ENCODE measurements around the gene TBX5.
"Not testable (repeated sequence)": the region's sequence is repeated elsewhere in the genome, so short reads cannot be mapped to it uniquely, and the experiment has no call there.

Gene TBX5

DNA sequence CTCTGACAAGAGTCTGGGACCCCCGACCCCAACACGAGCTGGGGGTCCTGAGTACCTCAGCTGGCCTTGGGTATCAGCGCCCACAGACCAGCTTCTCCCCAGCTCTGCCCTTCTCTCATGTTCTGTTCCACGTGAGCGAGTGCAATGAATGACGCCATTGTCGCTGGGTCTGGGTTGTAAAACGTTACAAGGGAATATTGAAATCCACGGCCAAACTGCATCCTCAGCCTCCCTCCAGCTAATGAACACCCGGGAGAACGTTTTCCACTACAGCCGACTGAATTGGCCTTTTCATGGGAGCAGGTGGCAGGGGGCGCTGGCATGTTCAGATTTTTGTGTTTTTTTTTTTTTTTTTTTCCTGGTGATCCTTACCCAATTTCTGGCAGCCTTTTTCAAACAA is 34.7 kb downstream of the TBX5 start:
- Histone ChIP-seq H3K9me3 (ENCODE audit: control insufficient read depth, insufficient read depth, low read length) (no peaks in the 10 kb centered on the region), H3K27ac (ENCODE audit: low read length) (no peak overlapping the region), H3K4me3 (ENCODE audit: low read length) (no peak overlapping the region), H3K27me3 (ENCODE audit: control insufficient read depth, insufficient read depth, low read length) (no peaks in the 10 kb centered on the region), H3K4me1 (ENCODE audit: control insufficient read depth, insufficient read depth, low read length) (no peaks in the 10 kb centered on the region), H3K36me3 (ENCODE audit: control insufficient read depth, insufficient read depth, low read length) (no peaks in the 10 kb centered on the region)
- no peak for DNase-seq (ENCODE audit: low read depth, low spot score)
- no CpG with 5 or more reads among the region's 13 CpGs for WGBS (ENCODE audit: insufficient coverage, insufficient read length)

DNA sequence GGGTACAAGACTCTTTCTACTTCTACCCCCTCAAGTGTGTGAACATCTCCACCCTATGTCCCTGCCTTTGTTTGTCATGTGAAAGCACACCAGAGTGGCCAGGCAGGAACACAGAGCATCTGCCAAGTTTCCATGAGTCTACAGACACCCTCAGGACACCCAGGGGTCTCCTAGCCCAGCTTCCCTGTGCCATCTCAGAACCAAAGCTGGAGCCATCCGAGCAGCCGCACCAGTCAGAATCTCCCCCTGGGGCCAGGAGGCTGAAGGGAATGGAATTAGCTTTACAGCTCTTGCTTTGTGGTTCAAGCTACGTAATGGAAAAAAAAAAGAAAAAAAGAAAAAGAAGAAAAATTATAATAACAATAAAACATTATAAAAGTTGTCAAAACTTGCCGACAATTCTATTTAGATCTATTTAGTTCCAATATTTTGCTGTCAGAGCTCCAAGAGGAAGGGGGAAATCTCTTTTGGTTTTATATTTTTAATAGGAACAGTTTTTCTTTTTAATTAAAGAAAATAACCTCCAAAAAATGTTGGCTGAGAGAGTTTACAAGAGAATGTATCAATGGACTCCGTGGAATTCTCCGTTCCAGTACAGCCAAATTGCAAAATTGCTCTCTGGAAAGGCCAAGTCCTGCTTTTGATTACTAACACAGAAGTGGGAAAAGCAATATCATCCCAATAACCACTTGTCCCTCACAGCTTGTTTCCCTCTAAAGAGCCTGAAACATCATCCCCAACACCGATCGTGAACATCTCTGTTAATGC is 37.1 kb downstream of the TBX5 start:
- DNase-seq (ENCODE audit: low read depth, low spot score): no peak
- no peaks in the 10 kb centered on the region for H3K36me3 ChIP-seq (ENCODE audit: control insufficient read depth, insufficient read depth, low read length)
- H3K27me3 ChIP-seq (ENCODE audit: control insufficient read depth, insufficient read depth, low read length): no peaks in the 10 kb centered on the region
- no CpG with 5 or more reads among the region's 8 CpGs for WGBS (ENCODE audit: insufficient coverage, insufficient read length)
- H3K4me3 ChIP-seq (ENCODE audit: low read length): no peak overlapping the region
- H3K27ac ChIP-seq (ENCODE audit: low read length): no peak overlapping the region
- H3K4me1 ChIP-seq (ENCODE audit: control insufficient read depth, insufficient read depth, low read length): no peaks in the 10 kb centered on the region
- H3K9me3 ChIP-seq (ENCODE audit: control insufficient read depth, insufficient read depth, low read length): no peaks in the 10 kb centered on the region

DNA sequence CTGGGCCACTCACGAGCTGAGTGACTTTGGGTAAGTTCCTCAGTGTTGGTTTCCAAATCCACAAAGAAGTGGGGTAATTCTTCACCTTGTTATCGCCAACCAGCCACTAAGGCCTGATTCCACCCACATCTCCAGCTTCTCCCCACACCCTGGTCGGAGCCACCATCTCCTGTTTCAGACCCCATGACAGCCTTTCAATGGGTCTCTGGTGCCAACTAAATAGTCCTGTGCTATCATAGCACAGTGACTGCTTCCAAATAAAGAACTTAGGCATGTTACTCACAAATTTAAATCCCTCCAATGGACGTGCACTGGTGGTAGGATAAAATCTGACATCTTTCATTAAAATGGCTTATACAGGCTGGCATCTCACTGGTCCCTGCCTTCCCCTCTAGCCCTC is 44.0 kb downstream of the TBX5 start:
- no peak overlapping the region for H3K4me3 ChIP-seq (ENCODE audit: low read length)
- no peaks in the 10 kb centered on the region for H3K36me3 ChIP-seq (ENCODE audit: control insufficient read depth, insufficient read depth, low read length)
- H3K27ac ChIP-seq (ENCODE audit: low read length): no peak overlapping the region
- no peak for DNase-seq (ENCODE audit: low read depth, low spot score)
- no peaks in the 10 kb centered on the region for H3K27me3 ChIP-seq (ENCODE audit: control insufficient read depth, insufficient read depth, low read length)
- H3K4me1 ChIP-seq (ENCODE audit: control insufficient read depth, insufficient read depth, low read length): no peaks in the 10 kb centered on the region
- H3K9me3 ChIP-seq (ENCODE audit: control insufficient read depth, insufficient read depth, low read length): no peaks in the 10 kb centered on the region
- WGBS (ENCODE audit: insufficient coverage, insufficient read length): no CpG with 5 or more reads among the region's 4 CpGs

- no peaks in the 10 kb centered on the region for H3K4me1 ChIP-seq (ENCODE audit: control insufficient read depth, insufficient read depth, low read length)
- H3K9me3 ChIP-seq (ENCODE audit: control insufficient read depth, insufficient read depth, low read length): no peaks in the 10 kb centered on the region
- WGBS (ENCODE audit: insufficient coverage, insufficient read length): no CpG with 5 or more reads among the region's 5 CpGs
- no peak overlapping the region for H3K27ac ChIP-seq (ENCODE audit: low read length)
- DNase-seq (ENCODE audit: low read depth, low spot score): no peak
- H3K27me3 ChIP-seq (ENCODE audit: control insufficient read depth, insufficient read depth, low read length): no peaks in the 10 kb centered on the region
- H3K36me3 ChIP-seq (ENCODE audit: control insufficient read depth, insufficient read depth, low read length): no peaks in the 10 kb centered on the region
- no peak overlapping the region for H3K4me3 ChIP-seq (ENCODE audit: low read length)
Measured at GRCh38 chr12:114361545-114361944, 44.4 kb downstream of the TBX5 start.

- no peaks in the 10 kb centered on the region for H3K9me3 ChIP-seq (ENCODE audit: control insufficient read depth, insufficient read depth, low read length)
- H3K4me1 ChIP-seq (ENCODE audit: control insufficient read depth, insufficient read depth, low read length): no peaks in the 10 kb centered on the region
- H3K36me3 ChIP-seq (ENCODE audit: control insufficient read depth, insufficient read depth, low read length): no peaks in the 10 kb centered on the region
- DNase-seq (ENCODE audit: low read depth, low spot score): no peak
- no peaks in the 10 kb centered on the region for H3K27me3 ChIP-seq (ENCODE audit: control insufficient read depth, insufficient read depth, low read length)
- no peak overlapping the region for H3K27ac ChIP-seq (ENCODE audit: low read length)
- no peak overlapping the region for H3K4me3 ChIP-seq (ENCODE audit: low read length)
Measured at GRCh38 chr12:114360485-114360884, 45.5 kb downstream of the TBX5 start.

GRCh38 chr12:114355389-114356088 is 50.4 kb downstream of the TBX5 start:
- Histone ChIP-seq H3K9me3 (ENCODE audit: control insufficient read depth, insufficient read depth, low read length) (no peaks in the 10 kb centered on the region), H3K27me3 (ENCODE audit: control insufficient read depth, insufficient read depth, low read length) (no peaks in the 10 kb centered on the region), H3K4me1 (ENCODE audit: control insufficient read depth, insufficient read depth, low read length) (no peaks in the 10 kb centered on the region), H3K4me3 (ENCODE audit: low read length) (no peak overlapping the region), H3K27ac (ENCODE audit: low read length) (no peak overlapping the region), H3K36me3 (ENCODE audit: control insufficient read depth, insufficient read depth, low read length) (no peaks in the 10 kb centered on the region)
- peak; percentile 20 for DNase-seq (ENCODE audit: low read depth, low spot score)
- WGBS (ENCODE audit: insufficient coverage, insufficient read length): no CpG with 5 or more reads among the region's 16 CpGs

- WGBS (ENCODE audit: insufficient coverage, insufficient read length): no CpG with 5 or more reads among the region's 7 CpGs
Measured at GRCh38 chr12:114349239-114349638, 56.7 kb downstream of the TBX5 start.

DNA sequence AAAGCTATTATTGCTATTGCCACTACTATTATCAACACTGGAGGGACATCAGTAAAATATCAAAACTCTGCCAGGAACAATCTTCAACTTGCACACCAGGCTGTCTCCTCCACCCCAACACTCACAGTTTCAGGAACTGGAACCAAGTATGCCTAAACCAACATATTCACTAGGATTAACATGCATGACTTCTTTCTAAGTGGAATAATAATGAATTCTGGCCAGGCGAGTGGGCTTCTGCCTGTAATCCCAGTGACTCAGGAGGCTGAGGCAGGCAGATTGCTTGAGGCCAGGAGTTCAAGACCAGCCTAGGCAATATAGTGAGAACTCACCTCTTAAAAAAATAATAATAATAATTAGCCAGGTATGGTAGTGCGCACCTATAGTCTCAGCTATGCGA is 58.1 kb downstream of the TBX5 start:
- Histone ChIP-seq H3K9me3 (ENCODE audit: control insufficient read depth, insufficient read depth, low read length) (no peaks in the 10 kb centered on the region), H3K27me3 (ENCODE audit: control insufficient read depth, insufficient read depth, low read length) (no peaks in the 10 kb centered on the region), H3K36me3 (ENCODE audit: control insufficient read depth, insufficient read depth, low read length) (no peaks in the 10 kb centered on the region), H3K4me1 (ENCODE audit: control insufficient read depth, insufficient read depth, low read length) (no peaks in the 10 kb centered on the region), H3K4me3 (ENCODE audit: low read length) (no peak overlapping the region), H3K27ac (ENCODE audit: low read length) (no peak overlapping the region)
- DNase-seq (ENCODE audit: low read depth, low spot score): no peak
- no CpG with 5 or more reads among the region's 3 CpGs for WGBS (ENCODE audit: insufficient coverage, insufficient read length)

More at GRCh38 chr12:114349239-114349638, 56.7 kb downstream of the TBX5 start:
- not testable (repeated sequence) for H3K27me3 ChIP-seq (ENCODE audit: control insufficient read depth, insufficient read depth, low read length); H3K4me3 ChIP-seq (ENCODE audit: low read length); H3K36me3 ChIP-seq (ENCODE audit: control insufficient read depth, insufficient read depth, low read length); H3K4me1 ChIP-seq (ENCODE audit: control insufficient read depth, insufficient read depth, low read length); DNase-seq (ENCODE audit: low read depth, low spot score); H3K27ac ChIP-seq (ENCODE audit: low read length); H3K9me3 ChIP-seq (ENCODE audit: control insufficient read depth, insufficient read depth, low read length)

- Histone ChIP-seq H3K4me1 (ENCODE audit: control insufficient read depth, insufficient read depth, low read length) (0 out of 2 replicates have a peak, but pooled peaks cover 1% of the 10 kb centered on the region), H3K9me3 (ENCODE audit: control insufficient read depth, insufficient read depth, low read length) (no peaks in the 10 kb centered on the region), H3K27me3 (ENCODE audit: control insufficient read depth, insufficient read depth, low read length) (no peaks in the 10 kb centered on the region), H3K4me3 (ENCODE audit: low read length) (no peak overlapping the region), H3K27ac (ENCODE audit: low read length) (no peak overlapping the region), H3K36me3 (ENCODE audit: control insufficient read depth, insufficient read depth, low read length) (no peaks in the 10 kb centered on the region)
- DNase-seq (ENCODE audit: low read depth, low spot score): no peak
- WGBS (ENCODE audit: insufficient coverage, insufficient read length): no CpG with 5 or more reads among the region's 2 CpGs
Measured at GRCh38 chr12:114344831-114345230, 61.1 kb downstream of the TBX5 start.

DNA sequence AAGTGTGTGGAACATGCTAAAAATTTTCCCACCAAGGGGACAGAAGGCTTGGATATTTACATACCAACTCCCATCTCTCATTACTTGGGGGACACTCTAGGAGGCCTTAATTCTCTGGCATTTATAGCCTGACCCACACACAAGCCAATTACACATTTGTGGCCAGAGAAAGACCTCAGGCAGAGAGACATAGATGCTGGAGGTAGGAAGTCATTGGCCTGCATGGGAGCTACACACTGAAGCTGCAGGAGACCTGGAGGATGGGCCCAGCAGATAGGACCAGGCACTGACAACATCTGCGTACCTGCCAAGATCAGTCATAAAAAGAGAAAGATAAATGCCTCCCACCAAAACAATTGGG is 61.7 kb downstream of the TBX5 start:
- Histone ChIP-seq H3K4me3 (ENCODE audit: low read length) (no peak overlapping the region), H3K4me1 (ENCODE audit: control insufficient read depth, insufficient read depth, low read length) (0 out of 2 replicates have a peak, but pooled peaks cover 1% of the 10 kb centered on the region), H3K9me3 (ENCODE audit: control insufficient read depth, insufficient read depth, low read length) (no peaks in the 10 kb centered on the region), H3K27ac (ENCODE audit: low read length) (no peak overlapping the region), H3K27me3 (ENCODE audit: control insufficient read depth, insufficient read depth, low read length) (no peaks in the 10 kb centered on the region), H3K36me3 (ENCODE audit: control insufficient read depth, insufficient read depth, low read length) (no peaks in the 10 kb centered on the region)
- DNase-seq (ENCODE audit: low read depth, low spot score): no peak
- WGBS (ENCODE audit: insufficient coverage, insufficient read length): no CpG with 5 or more reads among the region's 1 CpG
